ENCODE measurements around the gene GNG12. TPM values are rescaled to one million over a fixed set of nuclear protein-coding genes. Genes with fewer than 3 reads are reported as not detected.
A peak's percentile ranks its signal among the peaks of the same experiment; 100 is the strongest.

Gene GNG12
- total RNA-seq, 1 donor from 2014 or later: 71.2 TPM

DNA sequence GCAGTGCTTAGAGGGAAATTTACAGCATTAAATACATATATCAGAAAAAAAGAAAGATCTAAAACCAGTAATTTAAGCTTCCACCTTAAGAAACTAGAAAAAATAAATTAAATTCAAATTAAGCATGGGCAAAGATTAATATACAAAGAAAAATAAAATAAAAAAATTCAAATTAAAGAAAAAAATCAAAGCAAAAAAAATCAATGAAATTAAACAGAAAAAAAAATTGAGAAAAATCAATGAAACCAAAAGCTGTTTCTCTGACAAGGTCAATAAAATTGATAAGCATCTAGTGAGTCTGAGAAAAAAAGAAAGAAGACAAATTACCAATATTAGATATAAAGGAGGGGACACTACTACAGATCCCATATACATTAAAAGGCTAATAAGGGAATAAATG, 26.0 kb downstream of the GNG12 start:
- no peaks in the 10 kb centered on the region for H3K9me3 ChIP-seq
- H3K4me3 ChIP-seq: no peak overlapping the region
- TF ChIP-seq, protein P1, sequence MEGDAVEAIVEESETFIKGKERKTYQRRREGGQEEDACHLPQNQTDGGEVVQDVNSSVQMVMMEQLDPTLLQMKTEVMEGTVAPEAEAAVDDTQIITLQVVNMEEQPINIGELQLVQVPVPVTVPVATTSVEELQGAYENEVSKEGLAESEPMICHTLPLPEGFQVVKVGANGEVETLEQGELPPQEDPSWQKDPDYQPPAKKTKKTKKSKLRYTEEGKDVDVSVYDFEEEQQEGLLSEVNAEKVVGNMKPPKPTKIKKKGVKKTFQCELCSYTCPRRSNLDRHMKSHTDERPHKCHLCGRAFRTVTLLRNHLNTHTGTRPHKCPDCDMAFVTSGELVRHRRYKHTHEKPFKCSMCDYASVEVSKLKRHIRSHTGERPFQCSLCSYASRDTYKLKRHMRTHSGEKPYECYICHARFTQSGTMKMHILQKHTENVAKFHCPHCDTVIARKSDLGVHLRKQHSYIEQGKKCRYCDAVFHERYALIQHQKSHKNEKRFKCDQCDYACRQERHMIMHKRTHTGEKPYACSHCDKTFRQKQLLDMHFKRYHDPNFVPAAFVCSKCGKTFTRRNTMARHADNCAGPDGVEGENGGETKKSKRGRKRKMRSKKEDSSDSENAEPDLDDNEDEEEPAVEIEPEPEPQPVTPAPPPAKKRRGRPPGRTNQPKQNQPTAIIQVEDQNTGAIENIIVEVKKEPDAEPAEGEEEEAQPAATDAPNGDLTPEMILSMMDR (IDR thresholded peaks at IDR 0.05): no peak
- no peaks in the 10 kb centered on the region for H3K27me3 ChIP-seq
- intact Hi-C loops (cut with DNase I): no loop called here
- peaks cover 7 to 24% of the 10 kb centered on the region in 2 donors for H3K4me1 ChIP-seq
- no peak overlapping the region for H3K27ac ChIP-seq
- H3K36me3 ChIP-seq: no peaks in the 10 kb centered on the region
- no peak for DNase-seq (ENCODE audit: low spot score in 2 of 2)

DNA sequence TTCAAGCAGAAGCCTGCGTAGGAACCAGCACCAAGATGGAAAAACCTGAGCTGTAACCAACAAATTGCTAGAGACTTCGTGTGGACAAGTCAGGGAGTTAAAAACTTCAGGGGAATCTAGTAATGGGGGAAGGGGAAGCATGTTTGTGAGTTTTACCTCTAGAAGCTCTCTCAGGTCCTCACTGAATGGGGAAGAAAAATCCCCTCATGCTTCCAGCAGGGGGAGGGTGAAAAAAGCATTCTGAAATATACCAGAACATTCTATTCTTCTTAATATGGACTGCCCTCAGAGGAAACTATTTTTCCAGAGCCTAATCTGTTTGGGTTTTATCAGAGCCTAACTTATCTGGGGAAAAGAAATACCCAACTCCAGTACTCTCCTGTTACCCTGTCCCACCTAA, 28.6 kb downstream of the GNG12 start:
- Histone ChIP-seq H3K9me3 (no peaks in the 10 kb centered on the region), H3K36me3 (no peaks in the 10 kb centered on the region), H3K4me3 (peak overlapping the region in 1 of 2 donors; percentile 3), H3K4me1 (peaks cover 7 to 16% of the 10 kb centered on the region in 2 donors), H3K27ac (peak overlapping the region in 1 of 2 donors; percentile 19), H3K27me3 (no peaks in the 10 kb centered on the region)
- TF ChIP-seq, protein P1 (IDR thresholded peaks at IDR 0.05): no peak
- intact Hi-C loops (cut with DNase I): no loop called here
- no peak for DNase-seq (ENCODE audit: low spot score in 2 of 2)

DNA sequence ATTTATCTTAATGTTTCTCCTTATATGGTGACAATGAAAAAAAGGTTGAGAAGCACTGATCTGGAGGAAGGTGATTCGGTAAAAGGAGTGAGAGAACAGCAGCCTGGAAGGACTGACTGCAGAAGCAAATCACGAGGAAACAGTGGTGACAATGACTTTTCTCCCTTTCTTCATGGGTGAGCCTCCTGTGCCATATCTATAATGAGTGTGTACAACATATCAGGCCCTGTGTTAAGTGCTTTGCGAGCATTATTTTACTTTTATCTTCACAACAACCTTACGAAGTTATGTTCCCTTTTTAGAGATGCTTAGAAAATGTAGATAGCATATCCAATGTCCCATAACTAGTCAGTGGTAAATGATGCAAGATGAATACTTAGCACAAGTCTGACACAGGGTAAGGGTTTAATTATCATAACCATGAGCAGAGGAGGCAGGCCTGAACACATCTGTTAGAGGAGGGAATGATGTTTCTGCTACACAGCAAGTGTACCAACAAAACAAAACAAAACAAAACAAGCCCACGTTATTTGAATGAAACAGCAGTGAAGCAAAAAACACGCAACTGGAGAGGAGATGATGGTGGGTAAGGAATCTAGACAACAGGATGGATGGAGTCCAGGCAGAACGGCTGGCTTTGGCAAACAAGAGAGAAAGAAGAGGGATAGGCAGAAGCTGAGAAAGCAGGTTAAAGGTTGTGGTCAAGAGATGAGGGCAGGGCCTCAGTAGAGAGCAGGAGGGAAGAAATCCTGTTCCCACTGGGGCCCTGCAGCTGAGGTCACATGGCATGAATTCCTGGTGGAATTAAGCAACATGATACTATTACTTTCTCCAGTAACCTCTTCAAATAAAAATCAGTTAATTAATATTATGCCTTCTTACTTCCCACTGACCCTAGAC, 29.6 kb downstream of the GNG12 start:
- Histone ChIP-seq H3K4me3 (no peak overlapping the region), H3K9me3 (no peaks in the 10 kb centered on the region), H3K27me3 (no peaks in the 10 kb centered on the region), H3K4me1 (peaks cover 7 to 16% of the 10 kb centered on the region in 2 donors), H3K36me3 (no peaks in the 10 kb centered on the region), H3K27ac (peak overlapping the region in 1 of 2 donors; percentile 11)
- no peak for DNase-seq (ENCODE audit: low spot score in 2 of 2)
- intact Hi-C loops (cut with DNase I): no loop called here
- TF ChIP-seq, protein P1 (IDR thresholded peaks at IDR 0.05): no peak

DNA sequence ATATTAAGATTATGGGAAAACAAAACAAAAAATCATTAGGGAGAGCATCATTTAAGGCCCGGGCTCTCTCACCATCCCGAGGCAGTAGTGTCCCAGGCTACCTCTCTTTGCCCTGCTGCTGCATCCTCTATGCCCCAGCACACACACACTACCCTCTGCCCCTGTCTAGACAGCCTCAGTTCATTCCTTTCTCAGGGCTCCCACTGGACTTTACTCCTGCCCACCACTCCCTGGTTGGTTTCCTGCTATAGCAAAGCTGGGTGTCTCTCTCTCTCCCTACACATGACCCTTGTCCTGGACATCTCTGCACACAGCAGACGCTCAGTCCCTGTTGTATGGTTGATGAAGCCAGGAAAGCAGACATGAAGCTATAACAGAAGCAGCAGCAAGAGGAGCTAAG, 30.7 kb downstream of the GNG12 start:
- H3K27ac ChIP-seq: peak overlapping the region in 1 of 2 donors; percentile 7
- DNase-seq (ENCODE audit: low spot score in 2 of 2): no peak

DNA sequence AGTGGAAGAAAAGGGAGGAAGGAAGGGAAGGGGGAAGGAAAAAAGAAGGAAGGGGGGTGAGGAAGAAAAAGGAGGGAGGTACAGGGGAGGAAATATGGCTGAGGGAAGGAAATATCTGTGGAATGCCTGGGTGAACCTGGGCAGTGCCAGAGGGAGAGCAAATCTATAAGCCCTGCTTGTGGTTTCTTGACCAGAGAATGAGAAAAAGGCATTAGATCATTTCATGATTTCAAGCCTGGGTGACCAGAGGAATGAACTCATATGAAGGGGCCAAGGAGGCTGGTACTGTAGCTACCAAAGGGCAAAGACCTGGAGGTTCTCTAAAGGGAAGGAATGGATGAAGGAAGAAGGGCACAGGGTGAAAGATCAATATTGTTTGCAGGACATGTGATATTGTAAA, 31.4 kb downstream of the GNG12 start:
- Histone ChIP-seq H3K9me3 (no peaks in the 10 kb centered on the region), H3K4me1 (peaks cover 7 to 16% of the 10 kb centered on the region in 2 donors), H3K4me3 (no peak overlapping the region), H3K27me3 (no peaks in the 10 kb centered on the region), H3K36me3 (no peaks in the 10 kb centered on the region), H3K27ac (no peak overlapping the region)
- TF ChIP-seq, protein P1 (IDR thresholded peaks at IDR 0.05): no peak
- intact Hi-C loops (cut with DNase I): no loop called here
- DNase-seq (ENCODE audit: low spot score in 2 of 2): no peak

More for the DNA sequence above, 30.7 kb downstream of the GNG12 start:
- intact Hi-C loops (cut with DNase I): no loop called here
- no peaks in the 10 kb centered on the region for H3K27me3 ChIP-seq
- peaks cover 7 to 16% of the 10 kb centered on the region in 2 donors for H3K4me1 ChIP-seq
- TF ChIP-seq, protein P1 (IDR thresholded peaks at IDR 0.05): no peak
- no peaks in the 10 kb centered on the region for H3K36me3 ChIP-seq
- no peak overlapping the region for H3K4me3 ChIP-seq
- H3K9me3 ChIP-seq: no peaks in the 10 kb centered on the region
